ENCODE results near the gene FAM174C.

The FAM174C gene

GRCh38 chr19:1283207-1283916 is 8.0 kb downstream of the FAM174C start:
- Histone ChIP-seq H3K4me2 (ENCODE audit: low read length) (no peak overlapping the region), H3K4me3 (ENCODE audit: low read depth, low read length, poor library complexity, severe bottlenecking) (no peak overlapping the region), H2AFZ (ENCODE audit: low read length) (no peak overlapping the region), H3K9me2 (ENCODE audit: low read depth, low read length) (no peaks in the 10 kb centered on the region), H3K4me1 (ENCODE audit: insufficient read depth, low read length, severe bottlenecking) (no peaks in the 10 kb centered on the region), H3K27me3 (ENCODE audit: insufficient read depth, low read length) (0 out of 2 replicates have a peak, but pooled peaks cover 6% of the 10 kb centered on the region), H3K79me2 (ENCODE audit: insufficient read depth, low read length) (no peaks in the 10 kb centered on the region), H3F3A (ENCODE audit: insufficient read depth, low read length) (no peaks in the 10 kb centered on the region), H3K9ac (ENCODE audit: low read length) (no peak overlapping the region), H3K36me3 (ENCODE audit: insufficient read depth, low read length) (peaks cover 26% of the 10 kb centered on the region), H4K20me1 (ENCODE audit: insufficient read depth, low read length) (no peaks in the 10 kb centered on the region), H3K9me3 (ENCODE audit: low read length) (no peaks in the 10 kb centered on the region), H3K27ac (ENCODE audit: low read depth, low read length, poor library complexity, severe bottlenecking) (no peak overlapping the region)
- no peak for TF ChIP-seq CTCF (IDR thresholded peaks at IDR 0.05; ENCODE audit: low read length)
- TF ChIP-seq EZH2 (IDR thresholded peaks at IDR 0.05; ENCODE audit: borderline replicate concordance, low read length), result no peak

GRCh38 chr19:1283917-1284292 is 8.6 kb downstream of the FAM174C start:
- no peaks in the 10 kb centered on the region for H3K4me1 ChIP-seq (ENCODE audit: insufficient read depth, low read length, severe bottlenecking)
- H3K27me3 ChIP-seq (ENCODE audit: insufficient read depth, low read length), result 0 out of 2 replicates have a peak, but pooled peaks cover 9% of the 10 kb centered on the region

GRCh38 chr19:1284293-1284978 is 9.1 kb downstream of the FAM174C start:
- peaks cover 15% of the 10 kb centered on the region for H3K36me3 ChIP-seq (ENCODE audit: insufficient read depth, low read length)
- no peak overlapping the region for H3K27ac ChIP-seq (ENCODE audit: low read depth, low read length, poor library complexity, severe bottlenecking)
- H3K4me1 ChIP-seq (ENCODE audit: insufficient read depth, low read length, severe bottlenecking), result no peaks in the 10 kb centered on the region
- no peaks in the 10 kb centered on the region for H3K9me3 ChIP-seq (ENCODE audit: low read length)
- TF ChIP-seq EZH2 (IDR thresholded peaks at IDR 0.05; ENCODE audit: borderline replicate concordance, low read length) (no peak), CTCF (IDR thresholded peaks at IDR 0.05; ENCODE audit: low read length) (no peak)
- no peak overlapping the region for H3K4me3 ChIP-seq (ENCODE audit: low read depth, low read length, poor library complexity, severe bottlenecking)
- H3K79me2 ChIP-seq (ENCODE audit: insufficient read depth, low read length), result no peaks in the 10 kb centered on the region
- H3K9ac ChIP-seq (ENCODE audit: low read length), result no peak overlapping the region
- no peak overlapping the region for H3K4me2 ChIP-seq (ENCODE audit: low read length)
- no peaks in the 10 kb centered on the region for H3F3A ChIP-seq (ENCODE audit: insufficient read depth, low read length)
- no peaks in the 10 kb centered on the region for H4K20me1 ChIP-seq (ENCODE audit: insufficient read depth, low read length)
- H3K27me3 ChIP-seq (ENCODE audit: insufficient read depth, low read length), result 0 out of 2 replicates have a peak, but pooled peaks cover 14% of the 10 kb centered on the region
- no peaks in the 10 kb centered on the region for H3K9me2 ChIP-seq (ENCODE audit: low read depth, low read length)
- H2AFZ ChIP-seq (ENCODE audit: low read length), result no peak overlapping the region

More at GRCh38 chr19:1283917-1284292, 8.6 kb downstream of the FAM174C start:
- H3K36me3 ChIP-seq (ENCODE audit: insufficient read depth, low read length), result peaks cover 21% of the 10 kb centered on the region
- no peaks in the 10 kb centered on the region for H3K79me2 ChIP-seq (ENCODE audit: insufficient read depth, low read length)
- no peaks in the 10 kb centered on the region for H3K9me2 ChIP-seq (ENCODE audit: low read depth, low read length)
- no peak overlapping the region for H3K9ac ChIP-seq (ENCODE audit: low read length)
- H3K4me2 ChIP-seq (ENCODE audit: low read length), result no peak overlapping the region
- TF ChIP-seq CTCF (IDR thresholded peaks at IDR 0.05; ENCODE audit: low read length) (no peak), EZH2 (IDR thresholded peaks at IDR 0.05; ENCODE audit: borderline replicate concordance, low read length) (no peak)
- H4K20me1 ChIP-seq (ENCODE audit: insufficient read depth, low read length), result no peaks in the 10 kb centered on the region
- H2AFZ ChIP-seq (ENCODE audit: low read length), result no peak overlapping the region
- H3K4me3 ChIP-seq (ENCODE audit: low read depth, low read length, poor library complexity, severe bottlenecking), result no peak overlapping the region
- H3K9me3 ChIP-seq (ENCODE audit: low read length), result no peaks in the 10 kb centered on the region
- H3F3A ChIP-seq (ENCODE audit: insufficient read depth, low read length), result no peaks in the 10 kb centered on the region
- H3K27ac ChIP-seq (ENCODE audit: low read depth, low read length, poor library complexity, severe bottlenecking), result no peak overlapping the region

All from OCI-LY1 (cell line).